ENCODE measurements around the gene PRKAG1.
A peak's percentile ranks its signal among the peaks of the same experiment; 100 is the strongest.

PRKAG1 gene

GRCh38 chr12:48961331-48961730 is 57.2 kb downstream of the PRKAG1 start:
- no peak for FAIRE-seq

GRCh38 chr12:48960834-48961233 is 57.7 kb downstream of the PRKAG1 start:
- no peak for FAIRE-seq

- no peak for FAIRE-seq
Measured at GRCh38 chr12:48958049-48958388, 60.6 kb downstream of the PRKAG1 start.

GRCh38 chr12:48957141-48958048 is 61.2 kb downstream of the PRKAG1 start, which contains the start of gene ARF3:
TSS of gene ARF3 (minus strand) at chr12:48957487. CDS start at chr12:48941095, 16,392 bp downstream.
- no peak for FAIRE-seq

- FAIRE-seq = peak; percentile 93
Measured at GRCh38 chr12:48956279-48957140, 62.1 kb downstream of the PRKAG1 start.

- FAIRE-seq = no peak
Measured at GRCh38 chr12:48954841-48955501, 63.6 kb downstream of the PRKAG1 start.

GRCh38 chr12:48954061-48954460 is 64.5 kb downstream of the PRKAG1 start:
- no peak for FAIRE-seq

GRCh38 chr12:48952691-48953090 is 65.9 kb downstream of the PRKAG1 start:
- no peak for FAIRE-seq
